HEK293 (cell line): ENCODE data around the gene C1QL1.

ENCODE experiments used
- CTCF ChIA-PET: fragments of 350-600 bp; formaldehyde crosslinking; extraction: SDS; loops from one replicate; lab custom pipeline; 2021; ENCODE audit warnings: antibody characterized with exemption; lab: Yijun Ruan, JAX
- POLR2A ChIA-PET: fragments of 300-600 bp; formaldehyde crosslinking; extraction: SDS; loops from one replicate; lab custom pipeline; 2020; ENCODE audit warnings: antibody characterized with exemption, inconsistent platforms; lab: Yijun Ruan, JAX
- H3K27ac ChIP-seq: fragments of 200-500 bp; sonication (Bioruptor generic); 2 replicates; pipeline ENCODE4 v1.5.1; 2014; ENCODE audit warnings: low read depth, low read length, control low read depth, inconsistent platforms; ENCODE audit errors: extremely low read depth
- H3K36me3 ChIP-seq, 2 experiments: fragments of 200-500 bp in 1 of 2; sonication (Bioruptor generic) in 1 of 2; 1 replicate in 1 of 2; 2 replicates in 1 of 2; pipeline ENCODE4 v1.5.1; 2014 to 2017; ENCODE audit warnings: inconsistent platforms in 2 of 2, low read length in 2 of 2; ENCODE audit not compliant: control insufficient read depth in 2 of 2, insufficient read depth in 1 of 2
- H3K4me1 ChIP-seq: fragments of 200-500 bp; sonication (Bioruptor generic); 2 replicates; pipeline ENCODE4 v1.5.1; 2014; ENCODE audit warnings: mild to moderate bottlenecking, low read length, inconsistent platforms; ENCODE audit not compliant: control insufficient read depth, insufficient read depth
- H3K4me3 ChIP-seq: 2 replicates; pipeline ENCODE4 v1.5.1; 2011; ENCODE audit warnings: low read depth, mild to moderate bottlenecking, control low read depth, low read length, moderate library complexity
- H3K9me3 ChIP-seq: fragments of 200-500 bp; sonication (Bioruptor generic); 2 replicates; pipeline ENCODE4 v1.5.1; 2014; ENCODE audit warnings: low read depth, low read length, inconsistent platforms; ENCODE audit not compliant: control insufficient read depth, insufficient read depth
- HOXD13 ChIP-seq: sonication (generic); formaldehyde crosslinking; IDR thresholded peaks from 2 replicates; pipeline ENCODE4 v1.8.0; 2022; ENCODE audit warnings: missing genetic modification reagents, borderline replicate concordance
- ZNF10 ChIP-seq: fragments of 450-650 bp; formaldehyde crosslinking; IDR thresholded peaks from 2 replicates; pipeline ENCODE4 v1.5.1; 2017; ENCODE audit warnings: missing biosample characterization, missing genetic modification characterization
- ZNF174 ChIP-seq: fragments of 450-650 bp; formaldehyde crosslinking; IDR thresholded peaks from 2 replicates; pipeline ENCODE4 v1.5.0; 2017; ENCODE audit warnings: missing biosample characterization, mild to moderate bottlenecking, missing genetic modification characterization
- ZNF202 ChIP-seq: fragments of 450-650 bp; formaldehyde crosslinking; IDR thresholded peaks from 2 replicates; pipeline ENCODE4 v1.5.1; 2016; ENCODE audit warnings: missing biosample characterization, missing genetic modification characterization, borderline replicate concordance
- ZNF211 ChIP-seq: fragments of 450-650 bp; formaldehyde crosslinking; IDR thresholded peaks from 2 replicates; pipeline ENCODE4 v1.5.1; 2016; ENCODE audit warnings: low read depth, missing biosample characterization, missing genetic modification characterization
- ZNF24 ChIP-seq: fragments of 450-650 bp; formaldehyde crosslinking; IDR thresholded peaks from 2 replicates; pipeline ENCODE4 v1.5.1; 2016; ENCODE audit warnings: missing biosample characterization, missing genetic modification characterization
- ZNF394 ChIP-seq: fragments of 450-650 bp; formaldehyde crosslinking; IDR thresholded peaks from 2 replicates; pipeline ENCODE4 v1.5.1; 2016; ENCODE audit warnings: missing biosample characterization, missing genetic modification characterization, mild to moderate bottlenecking, moderate library complexity, borderline replicate concordance
- ZNF561 ChIP-seq: fragments of 450-650 bp; IDR thresholded peaks from 2 replicates; pipeline ENCODE4 v1.5.1; 2018; ENCODE audit warnings: missing biosample characterization, missing genetic modification characterization, borderline replicate concordance
- TF ChIP-seq, protein P1 (sequence below): fragments of 450-650 bp; formaldehyde crosslinking; IDR thresholded peaks from 2 replicates; pipeline ENCODE4 v1.5.1; 2017; ENCODE audit warnings: missing biosample characterization, mild to moderate bottlenecking, missing genetic modification characterization, moderate library complexity
- TF ChIP-seq, protein P2 (sequence below): IDR thresholded peaks from 2 replicates; pipeline ENCODE4 v1.6.1; 2011; ENCODE audit warnings: mild to moderate bottlenecking, low read depth, low read length, borderline replicate concordance
- TF ChIP-seq, protein P3 (sequence below): fragments of 450-650 bp; formaldehyde crosslinking; IDR thresholded peaks from 2 replicates; pipeline ENCODE4 v1.5.1; 2016; ENCODE audit warnings: missing biosample characterization, missing genetic modification characterization
- TF ChIP-seq, protein P4 (sequence below): fragments of 450-650 bp; formaldehyde crosslinking; IDR thresholded peaks from 2 replicates; pipeline ENCODE4 v1.5.1; 2016; ENCODE audit warnings: missing biosample characterization, missing genetic modification characterization
- TF ChIP-seq, protein P5 (sequence below): fragments of 450-650 bp; formaldehyde crosslinking; IDR thresholded peaks from 2 replicates; pipeline ENCODE4 v1.5.1; 2017; ENCODE audit warnings: missing biosample characterization, missing genetic modification characterization
- TF ChIP-seq, protein P6 (sequence below): fragments of 450-650 bp; formaldehyde crosslinking; IDR thresholded peaks from 2 replicates; pipeline ENCODE4 v1.5.1; 2016; ENCODE audit warnings: missing biosample characterization, missing genetic modification characterization, borderline replicate concordance
- TF ChIP-seq, protein P7 (sequence below): fragments of 450-650 bp; formaldehyde crosslinking; IDR thresholded peaks from 2 replicates; pipeline ENCODE4 v1.5.1; 2016; ENCODE audit warnings: missing biosample characterization, missing genetic modification characterization

The C1QL1 gene

DNA sequence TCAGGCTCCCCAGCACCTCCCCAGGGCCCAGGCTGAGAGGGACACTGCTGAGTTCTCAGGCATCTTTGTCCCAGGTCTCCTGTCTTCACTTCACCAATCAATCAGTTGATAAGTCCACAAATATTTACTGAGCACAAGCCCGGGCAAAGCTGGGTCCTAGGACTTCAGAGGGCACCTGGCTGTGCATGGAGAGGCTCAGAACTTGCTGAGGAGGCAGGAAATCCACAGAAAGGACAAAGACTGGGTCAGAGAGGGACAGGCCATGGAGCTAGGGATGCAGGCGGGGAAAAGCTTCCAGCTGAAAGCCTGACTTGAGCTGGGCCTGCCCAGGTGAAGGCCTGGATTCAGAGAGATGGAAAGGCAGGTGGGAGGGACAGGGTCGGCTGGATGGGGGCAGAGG lies 33.2 kb upstream of the C1QL1 start:
- CTCF ChIA-PET = no interaction called here

DNA sequence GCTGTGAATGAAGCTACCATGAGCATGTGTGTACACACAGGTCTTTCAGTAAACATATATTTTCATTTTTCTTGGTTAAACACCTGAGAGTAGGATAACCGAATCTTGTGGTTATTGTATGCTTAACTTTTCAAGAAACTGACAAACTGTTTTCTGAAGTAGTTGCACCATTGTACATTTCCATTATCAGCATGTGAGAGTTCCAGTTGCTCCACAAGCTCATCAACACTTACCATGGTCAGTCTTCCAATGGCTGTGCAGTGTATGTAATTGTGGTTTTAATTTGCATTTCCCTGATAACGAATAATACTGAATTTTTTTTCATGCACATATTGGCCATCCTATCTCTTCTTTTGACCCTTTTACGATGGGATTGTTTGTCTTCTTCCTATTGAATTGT lies 31.3 kb upstream of the C1QL1 start:
- Histone ChIP-seq H3K27ac (no peak overlapping the region), H3K4me1 (0 out of 2 replicates have a peak, but pooled peaks cover 3% of the 10 kb centered on the region), H3K4me3 (no peak overlapping the region), H3K36me3 (no peaks in the 10 kb centered on the region), H3K9me3 (0 out of 2 replicates have a peak, but pooled peaks cover 2% of the 10 kb centered on the region)
- CTCF ChIA-PET = interaction anchor here (0.6 to 1.6 kb wide), 5 partner anchors 20 to 50 kb away, joined by 3 to 9 read pairs (median 4); no protein-coding TSS in a partner anchor
- POLR2A ChIA-PET = interaction anchor here (0.6 to 1.4 kb wide), 3 partner anchors 76 to 392 kb away, joined by 3 to 5 read pairs (median 4); no protein-coding TSS in a partner anchor
- TF ChIP-seq, protein P1, sequence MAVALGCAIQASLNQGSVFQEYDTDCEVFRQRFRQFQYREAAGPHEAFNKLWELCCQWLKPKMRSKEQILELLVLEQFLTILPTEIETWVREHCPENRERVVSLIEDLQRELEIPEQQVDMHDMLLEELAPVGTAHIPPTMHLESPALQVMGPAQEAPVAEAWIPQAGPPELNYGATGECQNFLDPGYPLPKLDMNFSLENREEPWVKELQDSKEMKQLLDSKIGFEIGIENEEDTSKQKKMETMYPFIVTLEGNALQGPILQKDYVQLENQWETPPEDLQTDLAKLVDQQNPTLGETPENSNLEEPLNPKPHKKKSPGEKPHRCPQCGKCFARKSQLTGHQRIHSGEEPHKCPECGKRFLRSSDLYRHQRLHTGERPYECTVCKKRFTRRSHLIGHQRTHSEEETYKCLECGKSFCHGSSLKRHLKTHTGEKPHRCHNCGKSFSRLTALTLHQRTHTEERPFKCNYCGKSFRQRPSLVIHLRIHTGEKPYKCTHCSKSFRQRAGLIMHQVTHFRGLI (tag by site-specific recombination) = no peak
- peak; percentile 83 for TF ChIP-seq ZNF10 (tag by site-specific recombination)
- TF ChIP-seq, protein P2, sequence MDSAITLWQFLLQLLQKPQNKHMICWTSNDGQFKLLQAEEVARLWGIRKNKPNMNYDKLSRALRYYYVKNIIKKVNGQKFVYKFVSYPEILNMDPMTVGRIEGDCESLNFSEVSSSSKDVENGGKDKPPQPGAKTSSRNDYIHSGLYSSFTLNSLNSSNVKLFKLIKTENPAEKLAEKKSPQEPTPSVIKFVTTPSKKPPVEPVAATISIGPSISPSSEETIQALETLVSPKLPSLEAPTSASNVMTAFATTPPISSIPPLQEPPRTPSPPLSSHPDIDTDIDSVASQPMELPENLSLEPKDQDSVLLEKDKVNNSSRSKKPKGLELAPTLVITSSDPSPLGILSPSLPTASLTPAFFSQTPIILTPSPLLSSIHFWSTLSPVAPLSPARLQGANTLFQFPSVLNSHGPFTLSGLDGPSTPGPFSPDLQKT = no peak
- TF ChIP-seq, protein P3, sequence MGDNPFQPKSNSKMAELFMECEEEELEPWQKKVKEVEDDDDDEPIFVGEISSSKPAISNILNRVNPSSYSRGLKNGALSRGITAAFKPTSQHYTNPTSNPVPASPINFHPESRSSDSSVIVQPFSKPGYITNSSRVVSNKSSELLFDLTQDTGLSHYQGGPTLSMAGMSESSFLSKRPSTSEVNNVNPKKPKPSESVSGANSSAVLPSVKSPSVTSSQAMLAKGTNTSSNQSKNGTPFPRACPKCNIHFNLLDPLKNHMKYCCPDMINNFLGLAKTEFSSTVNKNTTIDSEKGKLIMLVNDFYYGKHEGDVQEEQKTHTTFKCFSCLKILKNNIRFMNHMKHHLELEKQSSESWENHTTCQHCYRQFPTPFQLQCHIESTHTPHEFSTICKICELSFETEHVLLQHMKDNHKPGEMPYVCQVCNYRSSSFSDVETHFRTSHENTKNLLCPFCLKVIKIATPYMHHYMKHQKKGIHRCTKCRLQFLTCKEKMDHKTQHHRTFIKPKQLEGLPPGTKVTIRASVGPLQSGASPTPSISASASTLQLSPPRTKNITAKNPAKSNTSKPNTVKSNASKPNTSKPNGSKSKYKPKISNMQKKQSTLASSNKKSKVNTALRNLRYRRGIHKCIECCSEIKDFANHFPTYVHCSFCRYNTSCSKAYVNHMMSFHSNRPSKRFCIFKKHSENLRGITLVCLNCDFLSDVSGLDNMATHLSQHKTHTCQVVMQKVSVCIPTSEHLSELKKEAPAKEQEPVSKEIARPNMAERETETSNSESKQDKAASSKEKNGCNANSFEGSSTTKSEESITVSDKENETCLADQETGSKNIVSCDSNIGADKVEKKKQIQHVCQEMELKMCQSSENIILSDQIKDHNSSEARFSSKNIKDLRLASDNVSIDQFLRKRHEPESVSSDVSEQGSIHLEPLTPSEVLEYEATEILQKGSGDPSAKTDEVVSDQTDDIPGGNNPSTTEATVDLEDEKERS = 0 out of 2 replicates have a peak, but pooled peaks have one; percentile 32

More for the DNA sequence above, 33.2 kb upstream of the C1QL1 start:
- H3K27ac ChIP-seq = no peak overlapping the region
- H3K9me3 ChIP-seq = 0 out of 2 replicates have a peak, but pooled peaks cover 2% of the 10 kb centered on the region
- no peaks in the 10 kb centered on the region for H3K36me3 ChIP-seq
- H3K4me3 ChIP-seq = no peak overlapping the region
- 0 out of 2 replicates have a peak, but pooled peaks cover 3% of the 10 kb centered on the region for H3K4me1 ChIP-seq
- POLR2A ChIA-PET = no interaction called here
- no peak for TF ChIP-seq HOXD13
- no peak for TF ChIP-seq ZNF202 (tag by site-specific recombination)
- no peak for TF ChIP-seq ZNF561 (tag by site-specific recombination)
- no peak for TF ChIP-seq ZNF211
- no peak for TF ChIP-seq ZNF24 (tag by site-specific recombination)
- TF ChIP-seq ZNF394 (tag by site-specific recombination) = no peak
- no peak for TF ChIP-seq ZNF174 (tag by site-specific recombination)
- TF ChIP-seq, protein P4, sequence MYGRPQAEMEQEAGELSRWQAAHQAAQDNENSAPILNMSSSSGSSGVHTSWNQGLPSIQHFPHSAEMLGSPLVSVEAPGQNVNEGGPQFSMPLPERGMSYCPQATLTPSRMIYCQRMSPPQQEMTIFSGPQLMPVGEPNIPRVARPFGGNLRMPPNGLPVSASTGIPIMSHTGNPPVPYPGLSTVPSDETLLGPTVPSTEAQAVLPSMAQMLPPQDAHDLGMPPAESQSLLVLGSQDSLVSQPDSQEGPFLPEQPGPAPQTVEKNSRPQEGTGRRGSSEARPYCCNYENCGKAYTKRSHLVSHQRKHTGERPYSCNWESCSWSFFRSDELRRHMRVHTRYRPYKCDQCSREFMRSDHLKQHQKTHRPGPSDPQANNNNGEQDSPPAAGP (tag by site-specific recombination) = no peak
- TF ChIP-seq, protein P5, sequence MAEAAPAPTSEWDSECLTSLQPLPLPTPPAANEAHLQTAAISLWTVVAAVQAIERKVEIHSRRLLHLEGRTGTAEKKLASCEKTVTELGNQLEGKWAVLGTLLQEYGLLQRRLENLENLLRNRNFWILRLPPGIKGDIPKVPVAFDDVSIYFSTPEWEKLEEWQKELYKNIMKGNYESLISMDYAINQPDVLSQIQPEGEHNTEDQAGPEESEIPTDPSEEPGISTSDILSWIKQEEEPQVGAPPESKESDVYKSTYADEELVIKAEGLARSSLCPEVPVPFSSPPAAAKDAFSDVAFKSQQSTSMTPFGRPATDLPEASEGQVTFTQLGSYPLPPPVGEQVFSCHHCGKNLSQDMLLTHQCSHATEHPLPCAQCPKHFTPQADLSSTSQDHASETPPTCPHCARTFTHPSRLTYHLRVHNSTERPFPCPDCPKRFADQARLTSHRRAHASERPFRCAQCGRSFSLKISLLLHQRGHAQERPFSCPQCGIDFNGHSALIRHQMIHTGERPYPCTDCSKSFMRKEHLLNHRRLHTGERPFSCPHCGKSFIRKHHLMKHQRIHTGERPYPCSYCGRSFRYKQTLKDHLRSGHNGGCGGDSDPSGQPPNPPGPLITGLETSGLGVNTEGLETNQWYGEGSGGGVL = no peak
- TF ChIP-seq, protein P6, sequence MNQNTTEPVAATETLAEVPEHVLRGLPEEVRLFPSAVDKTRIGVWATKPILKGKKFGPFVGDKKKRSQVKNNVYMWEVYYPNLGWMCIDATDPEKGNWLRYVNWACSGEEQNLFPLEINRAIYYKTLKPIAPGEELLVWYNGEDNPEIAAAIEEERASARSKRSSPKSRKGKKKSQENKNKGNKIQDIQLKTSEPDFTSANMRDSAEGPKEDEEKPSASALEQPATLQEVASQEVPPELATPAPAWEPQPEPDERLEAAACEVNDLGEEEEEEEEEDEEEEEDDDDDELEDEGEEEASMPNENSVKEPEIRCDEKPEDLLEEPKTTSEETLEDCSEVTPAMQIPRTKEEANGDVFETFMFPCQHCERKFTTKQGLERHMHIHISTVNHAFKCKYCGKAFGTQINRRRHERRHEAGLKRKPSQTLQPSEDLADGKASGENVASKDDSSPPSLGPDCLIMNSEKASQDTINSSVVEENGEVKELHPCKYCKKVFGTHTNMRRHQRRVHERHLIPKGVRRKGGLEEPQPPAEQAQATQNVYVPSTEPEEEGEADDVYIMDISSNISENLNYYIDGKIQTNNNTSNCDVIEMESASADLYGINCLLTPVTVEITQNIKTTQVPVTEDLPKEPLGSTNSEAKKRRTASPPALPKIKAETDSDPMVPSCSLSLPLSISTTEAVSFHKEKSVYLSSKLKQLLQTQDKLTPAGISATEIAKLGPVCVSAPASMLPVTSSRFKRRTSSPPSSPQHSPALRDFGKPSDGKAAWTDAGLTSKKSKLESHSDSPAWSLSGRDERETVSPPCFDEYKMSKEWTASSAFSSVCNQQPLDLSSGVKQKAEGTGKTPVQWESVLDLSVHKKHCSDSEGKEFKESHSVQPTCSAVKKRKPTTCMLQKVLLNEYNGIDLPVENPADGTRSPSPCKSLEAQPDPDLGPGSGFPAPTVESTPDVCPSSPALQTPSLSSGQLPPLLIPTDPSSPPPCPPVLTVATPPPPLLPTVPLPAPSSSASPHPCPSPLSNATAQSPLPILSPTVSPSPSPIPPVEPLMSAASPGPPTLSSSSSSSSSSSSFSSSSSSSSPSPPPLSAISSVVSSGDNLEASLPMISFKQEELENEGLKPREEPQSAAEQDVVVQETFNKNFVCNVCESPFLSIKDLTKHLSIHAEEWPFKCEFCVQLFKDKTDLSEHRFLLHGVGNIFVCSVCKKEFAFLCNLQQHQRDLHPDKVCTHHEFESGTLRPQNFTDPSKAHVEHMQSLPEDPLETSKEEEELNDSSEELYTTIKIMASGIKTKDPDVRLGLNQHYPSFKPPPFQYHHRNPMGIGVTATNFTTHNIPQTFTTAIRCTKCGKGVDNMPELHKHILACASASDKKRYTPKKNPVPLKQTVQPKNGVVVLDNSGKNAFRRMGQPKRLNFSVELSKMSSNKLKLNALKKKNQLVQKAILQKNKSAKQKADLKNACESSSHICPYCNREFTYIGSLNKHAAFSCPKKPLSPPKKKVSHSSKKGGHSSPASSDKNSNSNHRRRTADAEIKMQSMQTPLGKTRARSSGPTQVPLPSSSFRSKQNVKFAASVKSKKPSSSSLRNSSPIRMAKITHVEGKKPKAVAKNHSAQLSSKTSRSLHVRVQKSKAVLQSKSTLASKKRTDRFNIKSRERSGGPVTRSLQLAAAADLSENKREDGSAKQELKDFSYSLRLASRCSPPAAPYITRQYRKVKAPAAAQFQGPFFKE = no peak
- TF ChIP-seq, protein P7, sequence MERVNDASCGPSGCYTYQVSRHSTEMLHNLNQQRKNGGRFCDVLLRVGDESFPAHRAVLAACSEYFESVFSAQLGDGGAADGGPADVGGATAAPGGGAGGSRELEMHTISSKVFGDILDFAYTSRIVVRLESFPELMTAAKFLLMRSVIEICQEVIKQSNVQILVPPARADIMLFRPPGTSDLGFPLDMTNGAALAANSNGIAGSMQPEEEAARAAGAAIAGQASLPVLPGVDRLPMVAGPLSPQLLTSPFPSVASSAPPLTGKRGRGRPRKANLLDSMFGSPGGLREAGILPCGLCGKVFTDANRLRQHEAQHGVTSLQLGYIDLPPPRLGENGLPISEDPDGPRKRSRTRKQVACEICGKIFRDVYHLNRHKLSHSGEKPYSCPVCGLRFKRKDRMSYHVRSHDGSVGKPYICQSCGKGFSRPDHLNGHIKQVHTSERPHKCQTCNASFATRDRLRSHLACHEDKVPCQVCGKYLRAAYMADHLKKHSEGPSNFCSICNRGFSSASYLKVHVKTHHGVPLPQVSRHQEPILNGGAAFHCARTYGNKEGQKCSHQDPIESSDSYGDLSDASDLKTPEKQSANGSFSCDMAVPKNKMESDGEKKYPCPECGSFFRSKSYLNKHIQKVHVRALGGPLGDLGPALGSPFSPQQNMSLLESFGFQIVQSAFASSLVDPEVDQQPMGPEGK (tag by site-specific recombination) = no peak
